ENCODE measurements around the gene GOLGA8J. TPM values are rescaled to one million over a fixed set of nuclear protein-coding genes. Genes with fewer than 3 reads are reported as not detected.

Gene GOLGA8J
- total and polyA plus RNA-seq, 8 donors = not detected

GRCh38 chr15:30062881-30063280 lies 19.9 kb upstream of the GOLGA8J start:
- WGBS, 5 donors = 91 to 100% (median 96%) methylated on average over 4 of the region's 4 CpGs
- Histone ChIP-seq H3K4me3 (no peak overlapping the region), H3K27me3 (no peaks in the 10 kb centered on the region), H3K9me3 (no peaks in the 10 kb centered on the region), H3K27ac (no peak overlapping the region), H3K36me3 (no peaks in the 10 kb centered on the region), H3K4me1 (peaks cover 0 to 18% (median 9%) of the 10 kb centered on the region in 4 donors)
- intact Hi-C loops (cut with DNase I; ENCODE audit: low total_unique reads) = no loop called here
- TF ChIP-seq POLR2AphosphoS5 (IDR thresholded peaks at IDR 0.05) = no peak
- TF ChIP-seq POLR2A (IDR thresholded peaks at IDR 0.05) = no peak
- no peak for TF ChIP-seq CTCF (IDR thresholded peaks at IDR 0.05)
- no peak for TF ChIP-seq EP300 (IDR thresholded peaks at IDR 0.05)
- DNase-seq = no peak

- Histone ChIP-seq H3K4me1 (peaks cover 0 to 18% (median 9%) of the 10 kb centered on the region in 4 donors), H3K4me3 (no peak overlapping the region), H3K9me3 (no peaks in the 10 kb centered on the region), H3K27ac (no peak overlapping the region), H3K36me3 (no peaks in the 10 kb centered on the region), H3K27me3 (no peaks in the 10 kb centered on the region)
- DNase-seq = no peak
- TF ChIP-seq CTCF (IDR thresholded peaks at IDR 0.05) (no peak), POLR2A (IDR thresholded peaks at IDR 0.05) (no peak), POLR2AphosphoS5 (IDR thresholded peaks at IDR 0.05) (no peak), EP300 (IDR thresholded peaks at IDR 0.05) (no peak)
- intact Hi-C loops (cut with DNase I; ENCODE audit: low total_unique reads) = no loop called here
- 19 to 45% (median 22%) methylated on average over 2 of the region's 2 CpGs for WGBS, 5 donors
These were observed 18.8 kb upstream of the GOLGA8J start for GRCh38 chr15:30063835-30064546.

GRCh38 chr15:30065025-30065801 lies 17.5 kb upstream of the GOLGA8J start:
- no peak overlapping the region for H3K4me3 ChIP-seq
- intact Hi-C loops (cut with DNase I; ENCODE audit: low total_unique reads) = no loop called here
- no peak for TF ChIP-seq EP300 (IDR thresholded peaks at IDR 0.05)
- TF ChIP-seq POLR2AphosphoS5 (IDR thresholded peaks at IDR 0.05) = no peak
- TF ChIP-seq POLR2A (IDR thresholded peaks at IDR 0.05) = no peak
- no peak for TF ChIP-seq CTCF (IDR thresholded peaks at IDR 0.05)
- WGBS, 5 donors = 60 to 76% (median 68%) methylated on average over 12 of the region's 12 CpGs
- H3K36me3 ChIP-seq = no peaks in the 10 kb centered on the region
- H3K9me3 ChIP-seq = no peaks in the 10 kb centered on the region
- H3K27ac ChIP-seq = peak overlapping the region in 1 of 5 donors; percentile 19
- no peaks in the 10 kb centered on the region for H3K27me3 ChIP-seq
- DNase-seq = no peak
- peaks cover 0 to 18% (median 9%) of the 10 kb centered on the region in 4 donors for H3K4me1 ChIP-seq

GRCh38 chr15:30068326-30068725 lies 14.4 kb upstream of the GOLGA8J start:
- intact Hi-C loops (cut with DNase I; ENCODE audit: low total_unique reads) = no loop called here
- no peak for TF ChIP-seq POLR2A (IDR thresholded peaks at IDR 0.05)
- TF ChIP-seq CTCF (IDR thresholded peaks at IDR 0.05) = no peak
- no peak for TF ChIP-seq EP300 (IDR thresholded peaks at IDR 0.05)
- TF ChIP-seq POLR2AphosphoS5 (IDR thresholded peaks at IDR 0.05) = no peak
- WGBS, 5 donors = 89 to 95% (median 91%) methylated on average over 7 of the region's 7 CpGs
- DNase-seq = no peak
- no peaks in the 10 kb centered on the region for H3K9me3 ChIP-seq
- no peak overlapping the region for H3K27ac ChIP-seq
- no peaks in the 10 kb centered on the region for H3K36me3 ChIP-seq
- peaks cover 0 to 10% (median 0%) of the 10 kb centered on the region in 3 donors for H3K27me3 ChIP-seq
- H3K4me3 ChIP-seq = no peak overlapping the region
- H3K4me1 ChIP-seq = peaks cover 0 to 18% (median 9%) of the 10 kb centered on the region in 4 donors
